MM.1S (cell line): ENCODE measurements around the gene ACSL5.

Experiments used
- DNase-seq: peaks from one replicate; pipeline ENCODE4 v3.0.0-alpha.2; 2015
- H2AFZ ChIP-seq: fragments of 300-600 bp; sonication (generic); 2 replicates; pipeline ENCODE4 v1.6.0; 2016; ENCODE audit warnings: antibody characterized with exemption, low read length
- H3F3A ChIP-seq: fragments of 300-600 bp; sonication (generic); 2 replicates; pipeline ENCODE4 v1.6.1; 2016; ENCODE audit warnings: mild to moderate bottlenecking, antibody characterized with exemption, low read length, moderate library complexity, mixed read lengths; ENCODE audit not compliant: insufficient read depth
- H3K27ac ChIP-seq: fragments of 300-600 bp; sonication (generic); 2 replicates; pipeline ENCODE4 v1.5.1; 2016; ENCODE audit warnings: mild to moderate bottlenecking, low read length
- H3K27me3 ChIP-seq: fragments of 300-600 bp; sonication (generic); replicated peaks from 2 replicates; pipeline ENCODE4 v1.6.0; 2016; ENCODE audit warnings: low read length; ENCODE audit not compliant: insufficient read depth
- H3K36me3 ChIP-seq: fragments of 300-600 bp; sonication (generic); replicated peaks from 2 replicates; pipeline ENCODE4 v1.6.1; 2016; ENCODE audit warnings: mild to moderate bottlenecking, low read length, mixed read lengths; ENCODE audit not compliant: insufficient read depth
- H3K4me1 ChIP-seq: fragments of 300-600 bp; sonication (generic); 2 replicates; pipeline ENCODE4 v1.6.1; 2016; ENCODE audit warnings: low read length, mixed read lengths
- H3K4me2 ChIP-seq: fragments of 300-600 bp; sonication (generic); 2 replicates; pipeline ENCODE4 v1.6.0; 2016; ENCODE audit warnings: low read depth, low read length
- H3K4me3 ChIP-seq: fragments of 300-600 bp; sonication (generic); 2 replicates; pipeline ENCODE4 v1.5.1; 2016; ENCODE audit warnings: low read length, mixed read lengths
- H3K79me2 ChIP-seq: fragments of 300-600 bp; sonication (generic); 2 replicates; pipeline ENCODE4 v1.6.1; 2016; ENCODE audit warnings: mixed run types, low read length, mixed read lengths
- H3K9ac ChIP-seq: fragments of 300-600 bp; sonication (generic); 2 replicates; pipeline ENCODE4 v1.6.1; 2016; ENCODE audit warnings: low read length, mixed read lengths
- H3K9me2 ChIP-seq: fragments of 300-600 bp; sonication (generic); replicated peaks from 2 replicates; pipeline ENCODE4 v1.6.1; 2016; ENCODE audit warnings: mild to moderate bottlenecking, low read length, mixed read lengths; ENCODE audit not compliant: insufficient read depth
- H3K9me3 ChIP-seq: fragments of 300-600 bp; sonication (generic); replicated peaks from 2 replicates; pipeline ENCODE4 v1.6.1; 2016; ENCODE audit warnings: mild to moderate bottlenecking, low read length, mixed read lengths; ENCODE audit not compliant: insufficient read depth
- H4K20me1 ChIP-seq: fragments of 300-600 bp; sonication (generic); 2 replicates; pipeline ENCODE4 v1.6.1; 2016; ENCODE audit warnings: mild to moderate bottlenecking, low read length, moderate library complexity, mixed read lengths; ENCODE audit not compliant: insufficient read depth
- CTCF ChIP-seq: fragments of 300-600 bp; sonication (generic); IDR thresholded peaks from 2 replicates; pipeline ENCODE4 v1.5.1; 2016; ENCODE audit warnings: antibody characterized with exemption, low read length, mixed read lengths
- EZH2 ChIP-seq: fragments of 300-600 bp; sonication (generic); optimal IDR thresholded peaks from 2 replicates; pipeline ENCODE3; 2017; ENCODE audit warnings: low read depth, mild to moderate bottlenecking, antibody characterized with exemption, low read length, mixed read lengths
- EZH2phosphoT487 ChIP-seq: fragments of 300-600 bp; sonication (generic); IDR thresholded peaks from 2 replicates; pipeline ENCODE4 v1.6.1; 2018; ENCODE audit warnings: antibody characterized with exemption, low read length

ACSL5 gene

GRCh38 chr10:112389271-112389822, 15.4 kb downstream of the ACSL5 start:
- Histone ChIP-seq H3K79me2 (peaks cover 3% of the 10 kb centered on the region; the same call in 1 of the 2 replicates), H3K4me1 (no peaks in the 10 kb centered on the region)

GRCh38 chr10:112390125-112390703, 16.3 kb downstream of the ACSL5 start:
- H3K4me2 ChIP-seq: no peak overlapping the region
- no peaks in the 10 kb centered on the region for H3K4me1 ChIP-seq
- DNase-seq: no peak
- H3K36me3 ChIP-seq: no peaks in the 10 kb centered on the region
- H3K9ac ChIP-seq: no peak overlapping the region
- no peak overlapping the region for H3K4me3 ChIP-seq
- H3K27ac ChIP-seq: no peak overlapping the region
- H3K9me3 ChIP-seq: no peaks in the 10 kb centered on the region
- no peak overlapping the region for H2AFZ ChIP-seq
- H3K79me2 ChIP-seq: peaks cover 3% of the 10 kb centered on the region; the same call in 1 of the 2 replicates
- H3K9me2 ChIP-seq: no peaks in the 10 kb centered on the region
- H3K27me3 ChIP-seq: no peaks in the 10 kb centered on the region
- no peaks in the 10 kb centered on the region for H3F3A ChIP-seq
- no peak for TF ChIP-seq CTCF
- TF ChIP-seq EZH2: no peak
- no peak for TF ChIP-seq EZH2phosphoT487
- H4K20me1 ChIP-seq: no peaks in the 10 kb centered on the region

More at GRCh38 chr10:112389271-112389822, 15.4 kb downstream of the ACSL5 start:
- Histone ChIP-seq H3K4me3 (no peak overlapping the region), H3K27me3 (no peaks in the 10 kb centered on the region), H4K20me1 (no peaks in the 10 kb centered on the region), H3K9ac (no peak overlapping the region), H3K9me2 (no peaks in the 10 kb centered on the region), H2AFZ (no peak overlapping the region), H3F3A (no peaks in the 10 kb centered on the region), H3K9me3 (no peaks in the 10 kb centered on the region), H3K36me3 (no peaks in the 10 kb centered on the region), H3K27ac (no peak overlapping the region), H3K4me2 (no peak overlapping the region)
- DNase-seq: no peak
- no peak for TF ChIP-seq CTCF
- TF ChIP-seq EZH2: no peak
- TF ChIP-seq EZH2phosphoT487: no peak

- H3K4me2 ChIP-seq: no peak overlapping the region
- DNase-seq: no peak
- no peaks in the 10 kb centered on the region for H3K27me3 ChIP-seq
- H3F3A ChIP-seq: no peaks in the 10 kb centered on the region
- no peaks in the 10 kb centered on the region for H4K20me1 ChIP-seq
- TF ChIP-seq EZH2 (no peak), CTCF (no peak), EZH2phosphoT487 (no peak)
- no peaks in the 10 kb centered on the region for H3K9me2 ChIP-seq
- H3K9me3 ChIP-seq: no peaks in the 10 kb centered on the region
- H3K27ac ChIP-seq: no peak overlapping the region
- H3K9ac ChIP-seq: no peak overlapping the region
- no peaks in the 10 kb centered on the region for H3K79me2 ChIP-seq
- no peaks in the 10 kb centered on the region for H3K4me1 ChIP-seq
- H3K4me3 ChIP-seq: no peak overlapping the region
- no peak overlapping the region for H2AFZ ChIP-seq
- no peaks in the 10 kb centered on the region for H3K36me3 ChIP-seq
Measured at GRCh38 chr10:112393341-112393740, 19.4 kb downstream of the ACSL5 start.
